Loucy (cell line): ENCODE results near the gene NRG3.

Source experiments
- CTCF ChIP-seq: fragments of 200-600 bp; sonication (generic); conservative IDR thresholded peaks from 2 replicates; pipeline ENCODE4 v1.5.1; 2014; ENCODE audit warnings: mild to moderate bottlenecking, antibody characterized with exemption, low read length
- EZH2phosphoT487 ChIP-seq: fragments of 200-600 bp; IDR thresholded peaks from 2 replicates; pipeline ENCODE4 v1.6.1; 2018; ENCODE audit warnings: antibody characterized with exemption, mild to moderate bottlenecking, moderate library complexity, borderline replicate concordance

GRCh38 chr10:82889728-82890127, 1014.7 kb downstream of the NRG3 start:
- TF ChIP-seq EZH2phosphoT487, result no peak
- no peak for TF ChIP-seq CTCF
